HG03175 (cell line): ENCODE measurements around the gene LRCH4.
A peak's percentile ranks its signal among the peaks of the same experiment; 100 is the strongest.
"Not testable (repeated sequence)": the region's sequence is repeated elsewhere in the genome, so short reads cannot be mapped to it uniquely, and the experiment has no call there.

Experiments
- ATAC-seq: cut with Tn5 transposase; IDR thresholded peaks from one replicate; pipeline ENCODE4 v1.9.1; 2021; ENCODE audit warnings: mild to moderate bottlenecking, moderate library complexity; ENCODE audit not compliant: unreplicated experiment

Gene LRCH4

DNA sequence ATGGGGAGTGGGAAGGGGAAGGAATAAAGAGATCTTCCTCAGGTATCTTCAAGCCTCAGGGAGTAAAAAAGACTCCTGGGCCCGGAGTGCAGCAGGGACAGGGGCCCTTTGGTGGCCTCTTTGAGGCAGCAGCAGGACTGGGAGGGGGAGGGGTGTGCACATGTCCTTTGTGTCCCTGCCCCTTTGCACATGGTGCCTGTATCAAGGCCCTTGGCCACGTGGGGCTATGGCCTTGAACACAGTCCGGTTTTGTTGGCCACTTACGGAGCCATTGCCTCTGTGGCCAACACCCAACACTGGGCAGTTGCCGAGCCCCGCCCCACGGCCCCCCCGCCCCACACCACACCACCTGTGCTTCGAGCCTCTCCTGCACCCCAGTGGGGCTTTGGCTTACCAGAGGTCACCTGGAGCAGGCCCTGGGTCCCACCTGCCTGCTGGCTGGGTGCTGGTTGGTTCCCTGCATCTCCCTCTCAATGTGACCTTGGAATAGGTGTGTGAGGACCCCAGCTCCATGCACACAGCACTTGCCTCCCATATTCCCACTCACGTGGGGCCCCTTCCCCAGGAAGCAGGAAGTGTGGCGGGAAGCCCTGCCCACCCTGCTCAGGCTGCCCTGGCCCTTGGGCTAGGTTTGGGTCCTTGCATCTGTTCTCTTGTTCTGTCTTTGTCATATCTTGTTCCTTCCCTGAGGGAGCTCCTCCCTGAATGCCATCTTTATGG lies 17.6 kb downstream of the LRCH4 start:
- no peak for ATAC-seq

DNA sequence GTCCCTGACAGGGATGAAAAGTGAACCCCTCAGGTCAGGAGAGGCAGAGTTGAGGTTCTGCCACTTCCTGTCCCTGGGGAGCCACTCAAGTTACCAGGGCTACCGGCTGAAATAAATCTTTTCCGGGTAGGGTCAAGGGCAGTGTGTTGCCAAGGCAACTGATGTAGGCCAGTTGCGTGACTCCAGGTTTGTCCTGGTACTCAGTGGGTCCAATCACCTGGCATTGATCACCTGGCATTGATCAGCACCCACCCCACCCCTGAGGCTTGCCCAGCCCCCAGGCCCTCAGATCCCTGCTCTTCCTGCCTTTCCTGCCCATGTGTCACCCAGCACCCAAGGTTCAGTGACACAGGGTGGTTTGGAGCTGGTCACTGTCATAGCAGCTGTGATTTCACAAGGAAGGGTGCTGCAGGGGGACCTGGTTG lies 18.2 kb downstream of the LRCH4 start:
- ATAC-seq, result peak; percentile 55

DNA sequence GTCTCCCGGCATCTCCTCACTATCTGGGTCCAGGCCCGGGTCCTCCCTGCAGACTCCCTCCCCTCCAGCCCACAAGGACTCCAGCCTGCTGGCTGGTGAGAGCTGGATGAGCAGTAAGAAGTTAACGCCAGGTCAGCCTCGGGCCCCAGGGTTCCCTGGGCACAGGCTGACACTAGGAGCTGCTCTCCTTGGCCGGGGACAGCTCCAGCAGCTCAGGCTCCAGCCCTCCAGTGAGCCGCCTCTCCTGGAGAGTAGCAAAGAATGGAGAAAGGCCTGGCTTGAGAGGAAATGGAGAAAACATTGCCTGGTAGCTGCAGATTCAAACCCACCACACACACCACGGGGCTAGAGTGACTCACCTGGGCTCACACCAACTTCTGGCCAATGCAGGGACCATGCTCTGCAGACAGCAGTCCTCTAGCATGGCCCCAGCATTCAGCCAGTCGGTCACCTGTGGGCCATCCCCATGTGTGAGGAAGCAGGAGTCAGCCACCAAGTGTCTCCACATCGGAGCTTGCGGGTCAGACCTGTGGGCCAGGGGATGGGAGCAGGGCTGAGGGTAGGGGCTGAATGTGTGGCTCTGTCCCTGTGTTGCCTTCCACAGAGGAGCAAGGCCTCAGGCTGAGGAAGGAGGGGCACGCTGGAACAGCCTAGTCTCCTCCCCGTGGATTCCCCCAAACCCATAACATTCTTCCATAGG lies 18.7 kb downstream of the LRCH4 start:
- peak; percentile 9 for ATAC-seq

DNA sequence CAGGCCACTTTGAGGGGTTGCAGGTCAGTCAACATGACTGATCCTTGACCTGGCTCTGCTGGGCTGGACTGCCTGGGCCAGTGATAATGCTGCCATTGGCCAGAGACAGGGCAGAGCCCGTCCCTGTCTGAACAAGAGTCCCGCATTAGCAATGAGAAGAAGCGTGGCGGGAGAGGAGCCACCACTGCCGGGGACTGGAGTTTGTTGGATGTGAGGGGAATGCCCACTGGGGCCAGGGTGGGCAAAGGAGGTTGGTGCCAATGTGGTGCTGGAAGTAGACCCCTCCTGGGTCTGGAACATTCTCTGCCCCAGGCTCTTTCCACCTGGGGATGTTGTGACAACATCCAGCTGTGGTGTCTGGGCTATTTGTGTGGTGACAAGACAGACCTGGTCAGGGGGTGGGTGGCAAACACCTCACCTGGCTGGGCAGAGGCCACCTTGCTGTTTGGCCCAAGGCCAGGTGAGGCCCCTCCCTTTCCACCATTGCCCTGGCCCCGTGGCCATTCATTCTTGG lies 19.9 kb downstream of the LRCH4 start:
- no peak for ATAC-seq

DNA sequence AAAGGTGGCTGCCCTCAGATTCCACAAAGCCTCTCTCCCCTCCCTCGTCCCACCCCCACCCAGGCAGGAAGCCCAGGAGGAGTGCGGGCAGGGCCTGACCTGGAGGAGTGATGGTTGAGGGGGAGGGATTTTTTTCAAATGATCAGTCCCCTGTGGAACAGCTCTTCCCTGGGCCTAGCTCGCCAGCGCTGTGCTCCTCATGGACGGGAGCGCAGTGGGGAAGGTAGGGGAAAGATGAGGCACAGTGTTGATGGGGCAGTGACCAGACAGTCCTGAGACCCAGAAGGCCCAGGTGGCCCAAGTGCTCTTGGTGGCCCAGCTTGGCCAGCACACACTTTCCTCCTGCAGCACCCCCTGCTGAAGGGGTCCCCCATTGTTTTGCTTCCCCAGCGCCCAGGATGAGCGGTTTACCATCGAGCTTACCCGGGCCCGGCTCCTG lies 20.8 kb downstream of the LRCH4 start:
- no peak for ATAC-seq

DNA sequence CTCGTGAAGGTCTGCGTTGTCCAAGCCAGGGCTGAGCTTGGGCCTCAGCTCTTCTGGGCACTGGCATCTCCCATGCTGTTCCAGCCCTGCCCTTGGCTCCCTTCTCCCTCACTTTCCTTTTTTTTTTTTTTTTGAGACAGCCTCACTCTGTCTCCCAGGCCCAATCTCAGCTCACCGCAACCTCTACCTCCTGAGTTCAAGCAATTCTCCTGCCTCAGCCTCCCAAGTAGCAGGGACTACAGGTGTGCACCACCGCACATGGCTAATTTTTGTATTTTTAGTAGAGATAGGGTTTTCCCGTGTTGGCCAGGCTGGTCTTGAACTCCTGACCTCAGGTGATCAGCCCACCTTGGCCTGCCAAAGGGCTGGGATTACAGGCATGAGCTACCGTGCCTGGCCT lies 21.5 kb downstream of the LRCH4 start:
- not testable (repeated sequence) for ATAC-seq

DNA sequence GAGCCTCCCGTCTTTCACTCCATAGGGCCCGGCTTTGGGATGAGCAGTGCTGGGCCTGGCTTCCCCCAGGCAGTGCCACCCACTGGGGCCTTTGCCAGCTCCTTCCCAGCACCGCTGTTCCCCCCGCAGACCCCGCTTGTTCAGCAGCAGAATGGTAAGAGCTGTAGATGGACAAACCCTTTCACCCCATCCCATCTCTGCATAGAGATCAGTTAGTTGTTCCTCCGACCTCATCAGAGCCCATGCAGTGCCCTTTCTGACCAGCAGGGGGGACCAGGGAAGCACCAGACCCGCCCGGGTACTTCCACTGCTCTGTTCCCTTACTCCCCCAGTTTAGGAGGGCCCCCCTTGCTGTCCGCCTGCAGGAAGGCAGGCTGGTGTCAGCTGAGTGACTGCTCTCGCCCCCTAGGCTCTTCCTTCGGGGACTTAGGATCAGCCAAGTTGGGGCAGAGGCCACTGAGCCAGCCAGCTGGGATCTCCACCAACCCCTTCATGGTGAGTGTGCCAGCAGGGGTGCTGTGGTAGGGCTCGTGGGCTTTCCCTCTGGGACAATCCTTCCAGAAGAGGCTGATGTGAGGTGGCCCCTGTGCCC lies 22.0 kb downstream of the LRCH4 start:
- ATAC-seq, result no peak

DNA sequence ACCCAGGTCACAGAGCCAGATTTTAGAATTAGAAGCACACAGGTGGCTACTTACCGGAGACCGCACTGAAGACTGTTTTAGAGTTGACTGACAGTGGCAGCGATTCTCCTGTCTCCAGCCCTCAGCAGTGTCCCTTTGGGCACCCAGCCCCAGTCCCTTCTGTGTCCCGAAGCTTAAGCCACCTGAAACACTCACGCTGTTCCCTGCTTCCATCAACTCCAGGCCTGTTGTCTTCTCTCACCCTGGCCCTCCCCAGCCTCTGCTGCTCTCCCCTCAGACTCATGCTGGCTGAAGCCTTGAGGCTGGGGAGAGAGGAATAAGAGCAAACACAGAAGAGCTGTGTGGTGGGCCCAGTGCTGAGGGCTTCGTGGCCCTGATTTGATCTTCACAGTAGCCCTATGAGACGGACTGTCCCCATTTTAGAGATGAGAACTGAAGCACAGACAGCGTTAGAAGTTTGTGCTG lies 22.8 kb downstream of the LRCH4 start:
- ATAC-seq, result no peak

DNA sequence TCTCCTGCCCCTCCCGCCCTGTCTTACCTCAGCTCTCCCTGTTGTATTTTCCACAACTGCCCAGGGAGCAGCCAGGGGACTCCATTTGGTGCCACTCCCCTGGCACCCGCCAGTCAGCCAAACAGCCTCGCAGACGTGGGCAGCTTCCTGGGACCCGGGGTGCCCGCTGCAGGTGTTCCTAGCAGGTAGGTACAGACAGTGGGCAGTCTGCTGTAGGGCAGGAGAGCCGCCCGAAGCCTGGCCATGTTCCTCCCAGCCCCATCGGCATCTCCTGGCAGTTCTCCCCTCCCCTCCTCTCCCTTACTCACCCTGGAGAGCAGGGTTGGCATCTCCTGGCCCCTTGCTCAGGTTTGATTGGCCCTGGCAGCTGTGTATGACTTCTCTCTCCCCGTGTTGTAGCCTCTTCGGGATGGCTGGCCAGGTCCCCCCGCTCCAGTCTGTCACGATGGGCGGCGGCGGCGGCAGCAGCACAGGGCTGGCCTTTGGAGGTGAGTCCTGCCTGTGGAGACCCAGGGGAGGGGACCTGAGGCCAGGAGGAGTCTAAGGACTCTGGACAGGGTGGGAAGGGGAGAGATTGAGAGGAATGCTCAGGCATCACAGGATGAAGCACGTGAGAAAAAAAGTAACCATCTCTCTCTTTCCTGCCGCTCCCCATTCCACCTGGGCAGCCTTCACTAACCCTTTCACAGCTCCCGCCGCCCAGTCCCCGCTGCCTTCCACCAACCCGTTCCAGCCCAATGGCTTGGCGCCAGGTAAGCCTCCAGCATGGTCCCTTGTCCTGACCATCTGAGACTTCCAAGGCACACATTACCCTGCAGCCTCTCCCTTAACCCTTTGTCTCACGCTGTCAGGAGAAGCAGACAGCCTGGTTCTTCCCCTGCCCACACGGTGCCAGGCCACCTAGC lies 23.5 kb downstream of the LRCH4 start:
- ATAC-seq, result no peak

DNA sequence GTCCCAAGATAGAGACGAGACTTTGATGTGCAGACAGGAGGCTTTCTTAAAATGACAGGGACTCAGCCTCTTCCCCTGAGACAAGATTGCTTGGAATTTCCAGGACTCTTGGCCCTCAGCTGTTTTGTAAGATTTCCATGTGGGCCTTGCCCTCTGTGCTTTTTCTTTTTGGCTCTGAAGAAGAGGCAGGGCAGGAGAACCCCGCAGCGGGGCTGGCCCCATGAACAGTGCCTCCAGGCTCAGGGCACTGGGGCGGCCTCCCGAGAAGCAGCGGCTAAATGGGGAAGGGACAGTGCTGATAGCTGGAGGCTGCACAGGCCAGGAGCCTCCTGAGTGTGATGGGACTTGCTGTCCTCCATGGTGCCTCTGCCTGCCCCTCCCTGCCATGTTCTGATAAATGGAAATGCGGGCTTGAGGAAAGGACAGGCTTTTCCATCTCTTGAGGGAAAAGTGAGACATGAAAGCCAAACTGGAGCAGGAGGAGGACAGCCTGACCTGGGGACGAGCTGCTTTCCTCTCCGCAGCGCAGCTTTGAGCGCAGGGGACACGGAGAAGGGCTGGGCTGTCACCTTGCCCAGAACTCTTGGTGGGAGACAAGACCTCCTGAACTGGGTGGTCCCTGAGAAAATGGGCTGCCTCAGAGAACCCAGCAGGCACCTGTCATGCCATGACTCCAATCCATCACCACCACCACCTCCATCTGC lies 24.3 kb downstream of the LRCH4 start:
- no peak for ATAC-seq

DNA sequence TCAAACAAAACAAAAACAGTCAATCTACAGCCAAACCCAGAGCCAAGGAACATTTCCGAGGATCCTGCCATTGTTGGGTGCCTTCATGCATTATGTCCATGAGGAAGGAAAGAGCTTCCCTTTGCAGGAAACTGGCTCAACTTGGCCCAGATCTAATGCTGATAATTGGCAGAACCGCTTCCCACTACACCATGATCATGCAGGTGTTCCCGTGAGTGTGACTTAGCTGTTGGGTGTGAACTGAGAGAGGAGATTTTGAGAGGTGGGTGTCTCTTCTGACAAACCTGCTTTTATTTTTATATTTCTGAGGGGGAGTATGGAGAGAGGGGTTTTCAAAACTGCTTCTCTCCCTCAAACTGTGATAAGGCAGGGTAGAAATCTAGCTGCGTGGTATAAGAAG lies 26.8 kb downstream of the LRCH4 start:
- ATAC-seq, result no peak

DNA sequence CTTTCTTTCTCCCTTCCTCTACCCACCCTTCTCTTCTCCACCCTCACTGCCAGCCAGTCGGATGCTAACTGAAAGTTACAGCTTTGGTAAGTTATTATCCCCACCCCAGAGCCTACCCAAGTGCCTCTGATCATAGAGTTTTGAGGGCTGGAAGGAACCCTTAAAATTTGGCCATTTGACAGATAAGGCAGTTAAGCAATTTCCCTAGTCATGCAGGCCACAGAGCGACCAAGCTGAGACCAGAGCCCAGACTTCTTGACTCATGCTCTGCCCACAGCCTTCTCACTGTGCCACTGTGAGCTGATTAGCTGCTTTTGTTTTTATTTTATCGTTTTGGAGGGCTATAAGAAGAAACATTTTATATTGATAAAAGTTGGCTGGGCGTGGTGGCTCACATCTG lies 29.4 kb downstream of the LRCH4 start:
- ATAC-seq, result no peak

DNA sequence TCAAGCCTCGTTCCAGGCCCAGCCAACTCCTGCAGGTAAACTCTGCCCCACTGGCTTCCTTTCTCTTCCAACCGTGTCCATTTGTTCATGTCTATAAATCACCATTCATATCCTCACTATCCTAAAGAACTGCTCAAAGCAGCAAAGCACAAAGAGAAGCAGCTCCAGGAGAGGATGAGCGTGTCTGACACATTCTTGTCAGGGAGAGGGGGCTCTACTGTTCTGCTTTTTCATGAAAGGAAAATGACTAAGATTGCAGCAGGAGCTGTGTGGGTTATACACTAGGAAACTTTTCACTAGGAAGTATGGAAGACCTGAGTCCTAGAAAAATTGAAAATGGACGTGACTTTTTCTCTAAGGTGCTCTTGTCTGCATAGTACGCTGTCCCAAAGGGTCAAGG lies 30.2 kb downstream of the LRCH4 start:
- no peak for ATAC-seq

DNA sequence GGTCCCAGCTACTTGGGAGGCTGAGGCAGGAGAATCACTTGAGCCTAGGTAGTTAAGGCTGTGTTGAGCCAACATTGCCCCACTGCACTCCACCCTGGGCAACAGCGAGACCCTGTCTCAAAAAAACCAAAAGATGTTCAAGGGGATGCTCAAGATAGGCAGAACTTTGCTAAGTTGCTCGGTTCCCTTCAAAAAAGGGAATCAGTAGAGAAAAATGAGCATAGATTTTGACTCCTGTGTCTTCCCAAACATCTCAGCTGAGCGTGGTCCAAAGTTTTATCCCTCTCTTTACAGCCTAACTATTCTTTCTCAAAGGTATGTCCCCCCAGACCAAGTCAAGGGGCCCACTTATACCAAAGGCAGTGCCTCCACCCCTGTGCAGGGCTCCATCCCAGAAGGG lies 32.9 kb downstream of the LRCH4 start:
- ATAC-seq, result no peak

DNA sequence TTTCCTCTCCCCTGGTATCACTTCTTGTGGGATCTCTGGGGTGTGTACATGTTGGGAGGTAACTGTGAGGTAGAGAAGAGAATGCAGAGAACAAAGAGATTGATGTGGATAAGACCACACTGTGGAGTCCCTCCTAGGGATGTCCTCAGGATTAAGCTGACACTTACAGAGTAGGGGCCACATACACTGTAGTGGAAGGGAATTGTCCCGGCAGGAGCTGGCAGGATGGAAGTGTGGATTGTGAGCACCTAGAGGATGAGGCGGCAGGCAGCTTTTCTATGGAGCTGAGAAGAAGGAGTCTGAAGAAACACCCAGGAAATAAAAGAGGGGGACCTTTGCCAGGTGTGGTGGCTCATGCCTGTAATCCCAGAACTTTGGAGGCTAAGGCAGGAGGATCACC lies 33.4 kb downstream of the LRCH4 start:
- ATAC-seq, result no peak

DNA sequence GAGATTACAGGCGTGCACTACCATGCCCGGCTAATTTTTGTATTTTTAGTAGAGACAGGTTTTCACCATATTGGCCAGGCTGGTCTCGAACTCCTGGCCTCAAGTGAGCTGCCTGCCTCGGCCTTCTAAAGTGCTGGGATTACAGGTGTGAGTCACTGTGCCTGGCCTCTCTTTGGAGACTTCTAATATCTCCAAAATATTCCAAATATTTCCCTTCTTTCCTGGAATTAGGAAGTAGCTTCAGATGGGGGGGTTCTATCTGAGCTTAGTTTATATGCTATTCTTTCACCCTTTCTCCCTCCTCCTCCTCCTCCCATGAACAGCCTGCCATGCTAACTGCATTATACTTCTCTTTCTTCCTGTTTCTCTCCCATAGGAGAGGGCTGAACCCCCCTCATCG lies 37.5 kb downstream of the LRCH4 start:
- not testable (repeated sequence) for ATAC-seq

DNA sequence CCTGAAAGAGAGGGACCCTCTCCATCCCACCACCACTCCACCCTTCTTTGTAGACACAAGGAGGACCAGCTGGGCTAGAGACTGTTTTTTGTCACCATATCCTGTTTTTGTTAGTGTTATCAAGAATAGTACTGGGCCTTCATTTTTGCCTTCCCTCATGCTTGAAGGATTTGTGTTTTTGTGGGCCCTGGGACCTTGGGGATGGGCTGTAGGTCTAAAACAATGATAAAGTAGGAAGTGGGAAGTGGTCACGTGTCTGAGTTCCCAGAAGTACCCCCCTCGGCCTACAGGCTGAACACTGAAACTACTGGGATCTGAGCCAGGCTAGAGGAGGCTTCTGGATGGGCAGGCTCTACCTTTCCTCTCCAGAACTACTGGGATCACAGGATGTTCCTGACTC lies 38.1 kb downstream of the LRCH4 start:
- no peak for ATAC-seq

DNA sequence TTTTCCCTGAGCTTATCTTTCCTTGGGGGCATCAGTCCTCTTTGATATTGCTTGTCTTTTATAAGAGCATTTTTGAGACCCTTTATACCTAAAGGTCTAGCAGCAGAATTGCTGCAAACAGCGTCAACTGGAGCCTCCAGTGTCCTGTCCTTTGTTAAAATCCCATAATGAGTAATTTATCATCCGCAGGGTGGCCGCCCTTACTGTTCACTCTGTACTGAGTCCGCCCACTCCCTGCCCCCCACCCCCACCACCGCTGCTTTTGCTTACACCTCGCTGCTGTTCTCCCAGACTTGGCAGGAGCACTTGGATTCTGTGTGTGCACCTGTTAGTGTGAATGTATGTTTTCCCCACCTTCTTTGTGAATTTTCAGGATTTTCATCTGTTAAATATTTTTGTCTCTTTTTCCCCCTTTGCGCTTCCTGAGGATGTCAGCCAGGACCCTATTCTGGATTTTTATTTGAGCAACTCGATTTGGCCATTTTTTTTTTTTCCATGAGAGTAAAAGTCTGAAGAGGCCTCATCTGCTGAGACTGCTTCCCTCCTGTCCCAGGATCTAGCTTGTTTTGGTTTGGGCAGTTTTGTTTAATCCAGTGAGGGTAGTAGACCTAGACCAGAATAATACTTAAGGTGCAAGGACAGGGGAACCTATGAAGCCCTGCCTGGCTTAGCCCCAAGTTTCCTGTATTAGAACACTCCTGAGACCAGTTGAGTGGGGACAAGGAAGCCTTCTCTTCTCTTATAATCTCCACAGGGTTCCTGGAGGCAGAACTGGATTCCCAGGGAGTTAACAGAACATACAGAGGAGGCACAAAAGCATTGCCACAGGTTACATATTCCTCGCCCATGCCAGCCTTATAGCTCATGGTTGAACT lies 38.8 kb downstream of the LRCH4 start:
- peak; percentile 2 for ATAC-seq
